NB4 (cell line): ENCODE results near the gene CABP7.

Source experiments
- MAX ChIP-seq: IDR thresholded peaks from 2 replicates; pipeline ENCODE4 v1.6.1; 2011; ENCODE audit warnings: low read depth, low read length
- MYC ChIP-seq: IDR thresholded peaks from 2 replicates; pipeline ENCODE4 v1.6.1; 2011; ENCODE audit warnings: low read depth, low read length
- POLR2A ChIP-seq: IDR thresholded peaks from 2 replicates; pipeline ENCODE4 v1.6.1; 2011; ENCODE audit warnings: mild to moderate bottlenecking; ENCODE audit not compliant: insufficient read length; ENCODE audit errors: extremely low read depth
- TF ChIP-seq, protein P1 (sequence below): IDR thresholded peaks from one replicate; pipeline ENCODE4 v1.5.1; 2012; ENCODE audit warnings: low read depth, low read length

- TF ChIP-seq, protein P1, sequence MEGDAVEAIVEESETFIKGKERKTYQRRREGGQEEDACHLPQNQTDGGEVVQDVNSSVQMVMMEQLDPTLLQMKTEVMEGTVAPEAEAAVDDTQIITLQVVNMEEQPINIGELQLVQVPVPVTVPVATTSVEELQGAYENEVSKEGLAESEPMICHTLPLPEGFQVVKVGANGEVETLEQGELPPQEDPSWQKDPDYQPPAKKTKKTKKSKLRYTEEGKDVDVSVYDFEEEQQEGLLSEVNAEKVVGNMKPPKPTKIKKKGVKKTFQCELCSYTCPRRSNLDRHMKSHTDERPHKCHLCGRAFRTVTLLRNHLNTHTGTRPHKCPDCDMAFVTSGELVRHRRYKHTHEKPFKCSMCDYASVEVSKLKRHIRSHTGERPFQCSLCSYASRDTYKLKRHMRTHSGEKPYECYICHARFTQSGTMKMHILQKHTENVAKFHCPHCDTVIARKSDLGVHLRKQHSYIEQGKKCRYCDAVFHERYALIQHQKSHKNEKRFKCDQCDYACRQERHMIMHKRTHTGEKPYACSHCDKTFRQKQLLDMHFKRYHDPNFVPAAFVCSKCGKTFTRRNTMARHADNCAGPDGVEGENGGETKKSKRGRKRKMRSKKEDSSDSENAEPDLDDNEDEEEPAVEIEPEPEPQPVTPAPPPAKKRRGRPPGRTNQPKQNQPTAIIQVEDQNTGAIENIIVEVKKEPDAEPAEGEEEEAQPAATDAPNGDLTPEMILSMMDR: no peak
- no peak for TF ChIP-seq POLR2A
- no peak for TF ChIP-seq MAX
- TF ChIP-seq MYC: no peak
Measured at GRCh38 chr22:29750559-29751538, 31.0 kb downstream of the CABP7 start.
